HG03521 (cell line): ENCODE measurements around the gene GRB14.
"Not testable (repeated sequence)": the region's sequence is repeated elsewhere in the genome, so short reads cannot be mapped to it uniquely, and the experiment has no call there.

Experiments used
- ATAC-seq: cut with Tn5 transposase; IDR thresholded peaks from one replicate; pipeline ENCODE4 v1.9.1; 2021; ENCODE audit warnings: mild to moderate bottlenecking, moderate library complexity; ENCODE audit not compliant: unreplicated experiment

GRB14 gene

DNA sequence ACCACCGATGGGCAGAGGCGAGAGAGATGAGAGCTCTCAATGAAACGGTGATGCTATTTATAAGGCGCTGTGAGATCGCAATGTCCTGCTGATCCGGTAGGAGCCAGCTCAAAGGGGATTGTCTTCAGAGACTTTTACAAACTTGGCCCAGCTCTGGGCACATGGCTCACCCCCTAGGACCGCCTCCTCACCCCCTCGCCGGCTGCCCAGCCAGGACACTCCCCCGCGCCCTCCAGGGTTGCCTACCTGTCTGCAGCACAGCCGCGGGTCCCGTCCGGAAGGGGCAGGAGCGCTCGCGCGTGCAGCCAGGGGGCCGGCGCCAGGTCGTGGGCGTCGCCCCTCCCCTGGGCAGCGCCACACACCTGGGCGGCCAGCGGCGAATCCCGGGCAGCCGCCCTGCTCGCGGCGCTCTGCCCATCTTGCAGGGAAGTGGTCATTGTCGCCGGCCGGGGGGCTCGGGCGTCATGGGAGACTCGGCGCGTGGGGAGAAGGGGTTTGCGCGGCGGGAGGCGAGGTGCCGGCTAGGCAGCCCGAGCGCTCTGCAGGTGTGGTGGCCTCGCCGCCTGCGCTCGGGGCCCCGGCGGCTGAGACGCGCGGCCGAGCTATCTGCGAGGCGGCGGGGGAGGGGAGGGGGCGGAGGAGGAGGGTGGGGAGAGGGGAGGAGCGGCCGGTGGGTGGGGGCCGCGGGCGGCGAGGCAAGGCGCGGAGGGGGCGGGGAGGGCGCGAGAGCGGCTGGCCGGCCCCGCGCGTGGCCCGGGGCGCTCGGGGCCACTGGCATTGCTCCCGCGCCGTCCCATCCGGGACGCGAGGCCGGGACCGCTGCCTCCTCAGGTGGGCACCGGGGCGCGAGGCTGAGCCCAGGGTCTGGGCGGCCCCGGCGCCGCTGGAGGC, at the start of gene GRB14:
GRB14 (minus strand) TSS at position 610 of the 891 bp plus-strand sequence; CDS start at position 437, 173 bp downstream.
- ATAC-seq: no peak

DNA sequence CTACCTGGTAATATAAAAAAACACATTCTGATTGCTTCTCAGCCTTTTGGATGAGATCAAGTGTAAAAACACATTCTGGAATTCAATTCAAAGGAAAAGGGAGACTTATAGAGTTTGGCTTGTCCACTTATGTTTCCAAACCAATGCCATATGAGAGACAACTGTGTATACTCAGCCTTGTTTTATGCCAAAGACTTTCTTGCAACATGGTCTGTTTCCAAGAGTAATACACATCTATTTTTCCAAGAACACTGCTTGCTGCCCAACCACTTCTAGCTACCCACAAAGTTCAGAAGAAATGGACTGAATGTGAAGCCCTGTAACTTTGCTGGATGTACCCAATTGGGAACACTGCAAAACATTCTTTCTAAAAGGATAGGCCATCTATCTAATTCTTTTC, 48.0 kb upstream of the GRB14 start:
- ATAC-seq: no peak

- ATAC-seq: no peak
Observed at GRCh38 chr2:164667566-164667965, 46.3 kb upstream of the GRB14 start.

- no peak for ATAC-seq
Observed at GRCh38 chr2:164664070-164664469, 42.8 kb upstream of the GRB14 start.

GRCh38 chr2:164662868-164663631, 41.8 kb upstream of the GRB14 start:
- ATAC-seq: no peak

DNA sequence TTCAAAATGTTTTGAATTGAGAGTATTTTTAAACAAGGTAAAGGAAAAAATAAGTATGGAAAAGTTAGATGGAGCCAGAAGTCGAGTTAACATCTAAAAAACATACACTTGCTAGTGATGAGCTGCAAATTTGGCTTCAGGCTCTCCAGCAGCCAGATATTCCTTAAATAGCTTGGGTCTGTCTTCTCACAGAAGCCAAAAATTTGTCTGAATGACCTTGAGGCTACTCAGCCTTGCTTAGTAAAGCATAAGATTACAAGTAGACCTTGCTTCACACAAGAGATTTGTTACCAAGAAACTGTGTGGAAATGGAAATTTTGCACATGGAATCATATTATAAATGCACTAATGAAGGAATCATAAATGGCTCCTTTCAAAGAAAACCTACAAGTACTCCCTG, 40.8 kb upstream of the GRB14 start:
- ATAC-seq: no peak

DNA sequence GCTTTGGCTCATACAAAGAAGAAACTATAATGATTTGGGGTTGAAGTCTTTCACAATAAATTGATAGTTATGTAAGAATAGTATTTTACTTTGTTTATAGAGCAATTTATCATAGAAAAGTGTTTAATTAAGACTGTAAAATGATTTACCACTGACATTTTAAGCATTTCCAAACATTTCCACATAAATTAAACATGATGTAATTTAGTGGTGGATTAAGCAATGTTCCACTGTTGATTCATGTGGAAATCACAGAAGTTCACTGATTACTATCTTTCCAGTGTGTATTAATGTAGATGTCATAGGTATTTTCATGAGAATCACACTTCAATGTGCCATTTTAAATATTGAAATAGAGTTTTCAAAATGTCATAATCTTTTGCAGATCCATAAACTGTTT, 40.1 kb upstream of the GRB14 start:
- no peak for ATAC-seq

DNA sequence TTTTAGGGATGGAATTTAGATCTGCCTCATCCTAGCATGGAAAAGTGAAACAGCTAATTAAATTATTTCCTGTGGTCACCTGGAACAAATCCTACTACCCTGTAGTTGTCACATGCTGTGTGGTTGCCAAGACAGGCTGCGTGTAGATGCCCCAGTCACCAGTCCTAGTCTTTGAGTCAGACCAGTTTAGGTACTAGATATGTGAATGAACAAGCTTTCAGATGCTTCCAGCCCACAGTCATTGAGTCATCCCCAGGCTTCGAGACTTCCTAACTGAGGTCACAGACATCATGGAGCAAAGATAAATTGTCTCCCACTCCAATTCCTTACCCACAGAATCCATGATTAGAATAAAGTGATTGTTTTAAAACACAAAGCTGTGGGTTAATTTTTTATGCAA, 35.8 kb upstream of the GRB14 start:
- ATAC-seq: no peak

DNA sequence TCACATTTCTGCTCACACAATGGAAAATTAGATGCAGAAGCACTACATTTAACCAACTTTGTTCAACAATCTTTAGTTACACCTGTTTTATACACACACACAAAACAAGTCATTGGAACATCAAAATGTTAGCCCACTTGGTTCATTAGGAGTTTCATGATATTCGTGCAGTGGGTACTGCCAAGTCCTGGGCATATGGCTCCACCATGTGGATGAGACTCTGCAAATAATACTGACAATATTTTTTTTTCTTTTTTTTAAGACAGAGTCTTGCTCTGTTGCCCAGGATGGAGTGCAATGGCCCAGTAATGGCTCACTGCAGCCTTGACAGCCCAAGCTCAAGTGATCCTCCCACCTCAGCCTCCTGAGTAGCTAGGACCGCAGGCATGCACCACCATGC, 34.5 kb upstream of the GRB14 start:
- ATAC-seq: no peak

DNA sequence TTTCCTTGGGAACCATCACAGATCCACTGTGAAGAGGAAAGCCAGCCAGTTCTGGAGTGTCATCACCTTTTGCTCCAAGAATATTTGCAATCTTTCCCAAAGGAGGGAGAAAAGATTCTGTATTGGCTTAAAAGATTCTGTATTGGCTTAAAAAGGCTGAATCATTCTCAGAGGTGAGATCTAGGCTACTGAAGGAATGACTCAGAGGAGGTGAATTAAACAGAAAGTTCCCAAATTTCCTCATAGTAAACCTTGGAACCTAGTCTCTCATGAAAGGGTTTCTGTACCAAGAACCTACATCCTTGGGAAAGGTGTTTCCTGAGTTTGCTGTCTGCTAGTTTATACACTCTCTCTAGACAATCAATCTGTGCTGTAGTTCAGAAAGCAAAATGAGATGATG, 34.1 kb upstream of the GRB14 start:
- no peak for ATAC-seq

GRCh38 chr2:164651361-164651760, 30.1 kb upstream of the GRB14 start:
- no peak for ATAC-seq

DNA sequence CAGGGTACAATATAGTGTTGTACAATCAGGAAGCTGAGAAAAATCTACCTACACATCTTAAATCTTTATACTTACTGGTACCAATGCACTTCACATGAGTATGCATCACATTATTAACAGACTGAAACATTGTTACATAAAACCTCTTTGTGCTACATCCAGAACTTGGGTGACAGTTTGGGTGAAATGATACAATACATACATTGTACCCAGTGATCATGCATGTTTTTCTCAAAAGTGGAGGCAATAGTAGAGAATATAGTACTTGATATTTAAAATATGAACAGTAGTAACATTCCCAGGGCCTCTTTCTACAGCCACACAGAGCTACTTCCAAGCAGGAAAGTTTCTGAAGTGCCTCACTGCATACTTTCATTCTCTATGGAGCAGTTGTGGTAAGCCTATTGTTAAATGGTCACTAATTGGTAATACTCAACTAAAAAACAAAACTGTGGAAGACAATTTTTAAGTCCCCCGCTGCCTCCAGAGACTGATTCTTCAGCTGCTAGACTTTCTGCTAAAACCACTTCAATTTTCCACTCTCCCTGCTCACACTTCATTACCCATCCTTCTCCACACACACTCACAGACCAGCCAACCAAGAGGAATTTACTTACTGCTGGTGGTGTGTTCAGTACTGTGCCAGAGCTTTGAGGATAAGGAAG, 22.9 kb upstream of the GRB14 start:
- peak; percentile 31 for ATAC-seq

DNA sequence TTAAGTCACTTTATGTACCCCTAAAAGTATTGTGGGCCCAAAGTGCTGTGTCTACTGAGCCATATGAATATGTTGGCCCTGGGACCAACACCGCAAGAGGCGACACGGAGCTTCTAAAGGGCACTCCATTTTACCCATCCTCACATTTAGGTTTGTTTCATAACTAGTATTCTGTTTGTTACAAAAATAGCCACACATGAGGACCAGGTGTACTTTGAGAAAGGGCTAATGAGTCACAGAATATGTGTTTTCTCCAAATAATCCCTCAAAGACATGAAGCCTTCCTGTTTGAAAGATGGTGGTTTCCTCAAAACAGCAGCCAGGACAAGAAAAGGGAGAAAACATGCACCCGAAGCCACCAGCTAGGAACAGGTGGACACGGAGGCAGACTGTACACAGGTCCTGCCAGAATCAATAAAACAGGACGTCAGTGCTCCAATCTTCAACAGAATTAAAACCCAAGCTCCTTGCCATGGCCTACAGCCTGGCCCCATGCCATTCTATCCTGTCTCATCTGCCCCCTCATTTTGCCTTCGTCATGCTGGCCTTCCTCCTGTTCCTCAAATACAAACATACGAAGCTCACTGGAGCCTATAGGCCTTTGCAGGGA, 21.8 kb upstream of the GRB14 start:
- ATAC-seq: peak; percentile 52

DNA sequence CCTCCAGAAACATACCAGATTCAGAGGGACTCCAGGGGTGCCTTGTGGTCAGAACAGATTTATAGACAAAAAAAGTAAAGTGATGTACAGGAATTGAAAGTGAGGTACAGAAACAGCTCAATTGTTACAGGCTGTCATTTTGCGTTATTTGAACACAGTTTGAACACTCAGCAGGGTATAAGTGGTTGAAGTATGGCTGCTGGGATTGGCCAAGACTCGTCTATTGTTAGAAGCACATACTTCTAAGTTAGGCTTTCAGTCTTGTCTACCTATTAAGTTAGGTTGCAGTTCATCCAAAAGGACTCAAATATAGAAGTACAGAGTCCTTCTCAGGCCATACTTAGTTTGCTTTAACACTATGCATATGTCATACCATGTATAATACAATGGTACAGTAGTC, 21.0 kb upstream of the GRB14 start:
- no peak for ATAC-seq

- ATAC-seq: not testable (repeated sequence)
Observed at GRCh38 chr2:164628319-164628718, 7.0 kb upstream of the GRB14 start.

DNA sequence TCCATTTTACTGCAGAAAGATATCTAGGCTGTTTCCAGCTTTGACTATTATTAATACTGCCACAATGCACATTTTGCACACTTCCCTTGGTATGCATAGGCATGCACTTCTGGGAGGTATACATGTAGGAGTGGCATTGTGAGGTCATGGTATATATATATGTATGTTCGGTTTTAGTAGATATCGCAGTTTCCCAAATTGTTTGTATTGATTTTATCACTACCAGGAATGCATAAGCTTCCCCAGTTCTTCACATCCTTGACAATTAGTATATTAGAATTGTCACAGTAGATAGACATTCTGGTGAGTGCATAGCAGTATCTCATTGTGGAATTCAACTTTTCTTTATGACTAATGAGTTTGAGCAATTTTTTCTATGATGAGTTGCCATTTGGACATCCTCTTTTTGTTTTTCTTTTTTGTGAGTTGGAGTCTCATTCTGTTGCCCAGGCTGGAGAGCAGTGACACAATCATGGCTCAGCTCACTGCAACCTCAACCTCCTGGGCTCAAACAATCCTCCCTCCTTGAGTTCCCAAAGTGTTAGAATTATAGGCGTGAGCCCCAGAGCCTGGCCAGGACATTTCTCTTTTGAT, 4.2 kb upstream of the GRB14 start:
- no peak for ATAC-seq

DNA sequence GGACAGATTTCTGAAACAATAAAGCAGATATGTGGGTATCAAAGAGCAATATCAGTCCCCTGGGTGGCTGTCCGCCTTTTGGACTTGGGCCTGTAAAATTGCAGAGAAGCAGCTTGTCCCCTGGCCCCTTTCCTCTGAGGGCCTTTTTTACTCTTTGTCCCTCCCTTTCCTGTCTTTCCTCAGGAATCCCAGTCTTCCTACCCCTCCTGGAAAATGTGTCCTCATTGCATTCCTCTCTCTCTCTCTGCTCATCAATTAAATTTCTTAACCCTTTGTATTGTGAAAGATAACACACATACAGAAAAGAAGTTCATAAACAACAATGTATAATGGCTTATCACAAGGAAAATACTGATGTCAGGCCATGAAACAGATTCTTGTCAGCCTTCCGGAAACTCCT, 3.0 kb upstream of the GRB14 start:
- ATAC-seq: no peak

- ATAC-seq: no peak
Observed at GRCh38 chr2:164622338-164623106, 1.2 kb upstream of the GRB14 start.

- ATAC-seq: no peak
Observed at GRCh38 chr2:164621764-164622105, 453 bp upstream of the GRB14 start.

- no peak for ATAC-seq
Observed at GRCh38 chr2:164620457-164620856, 825 bp downstream of the GRB14 start.
